SK-N-SH (cell line): ENCODE results near the gene P4HA3.

Source experiments
- EZH2phosphoT487 ChIP-seq: fragments of 200-600 bp; sonication (generic); IDR thresholded peaks from 2 replicates; pipeline ENCODE4 v1.6.1; 2017; ENCODE audit warnings: low read depth, mixed run types, mild to moderate bottlenecking, antibody characterized with exemption, moderate library complexity, borderline replicate concordance
- REST ChIP-seq: IDR thresholded peaks from 2 replicates; pipeline ENCODE4 v1.6.1; 2012; ENCODE audit warnings: mild to moderate bottlenecking, low read depth, low read length, moderate library complexity
- YY1 ChIP-seq: IDR thresholded peaks from 2 replicates; pipeline ENCODE4 v1.4.0; 2012; ENCODE audit warnings: low read depth, mild to moderate bottlenecking
- TF ChIP-seq, protein P1 (sequence below): fragments of 200-600 bp; sonication (generic); IDR thresholded peaks from 2 replicates; pipeline ENCODE4 v1.6.1; 2017; ENCODE audit warnings: antibody characterized with exemption, mild to moderate bottlenecking, moderate library complexity

DNA sequence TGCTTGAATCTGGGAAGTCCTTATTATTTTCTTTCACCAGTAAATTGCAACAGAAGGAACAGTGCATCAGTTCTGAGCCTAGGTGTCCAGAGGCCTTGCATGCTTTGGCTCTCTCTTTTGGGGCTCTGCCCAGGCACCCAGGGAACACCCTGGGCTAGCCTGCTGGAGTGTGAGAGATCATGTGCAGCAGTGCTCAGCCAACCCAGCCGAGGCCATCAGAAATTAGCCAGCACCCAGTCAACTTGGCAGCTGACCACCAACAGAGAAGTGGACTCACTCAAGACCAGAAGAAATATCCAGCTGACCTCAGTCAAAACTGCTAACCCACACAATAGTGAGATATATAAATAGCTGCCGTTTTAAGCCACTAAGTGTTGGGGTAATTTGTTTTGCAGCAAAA lies 11.2 kb upstream of the P4HA3 start:
- no peak for TF ChIP-seq REST
- TF ChIP-seq, protein P1, sequence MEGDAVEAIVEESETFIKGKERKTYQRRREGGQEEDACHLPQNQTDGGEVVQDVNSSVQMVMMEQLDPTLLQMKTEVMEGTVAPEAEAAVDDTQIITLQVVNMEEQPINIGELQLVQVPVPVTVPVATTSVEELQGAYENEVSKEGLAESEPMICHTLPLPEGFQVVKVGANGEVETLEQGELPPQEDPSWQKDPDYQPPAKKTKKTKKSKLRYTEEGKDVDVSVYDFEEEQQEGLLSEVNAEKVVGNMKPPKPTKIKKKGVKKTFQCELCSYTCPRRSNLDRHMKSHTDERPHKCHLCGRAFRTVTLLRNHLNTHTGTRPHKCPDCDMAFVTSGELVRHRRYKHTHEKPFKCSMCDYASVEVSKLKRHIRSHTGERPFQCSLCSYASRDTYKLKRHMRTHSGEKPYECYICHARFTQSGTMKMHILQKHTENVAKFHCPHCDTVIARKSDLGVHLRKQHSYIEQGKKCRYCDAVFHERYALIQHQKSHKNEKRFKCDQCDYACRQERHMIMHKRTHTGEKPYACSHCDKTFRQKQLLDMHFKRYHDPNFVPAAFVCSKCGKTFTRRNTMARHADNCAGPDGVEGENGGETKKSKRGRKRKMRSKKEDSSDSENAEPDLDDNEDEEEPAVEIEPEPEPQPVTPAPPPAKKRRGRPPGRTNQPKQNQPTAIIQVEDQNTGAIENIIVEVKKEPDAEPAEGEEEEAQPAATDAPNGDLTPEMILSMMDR: no peak
- TF ChIP-seq YY1: no peak
- no peak for TF ChIP-seq EZH2phosphoT487
